ENCODE measurements around the gene PRICKLE4.

- TF ChIP-seq, protein P1, sequence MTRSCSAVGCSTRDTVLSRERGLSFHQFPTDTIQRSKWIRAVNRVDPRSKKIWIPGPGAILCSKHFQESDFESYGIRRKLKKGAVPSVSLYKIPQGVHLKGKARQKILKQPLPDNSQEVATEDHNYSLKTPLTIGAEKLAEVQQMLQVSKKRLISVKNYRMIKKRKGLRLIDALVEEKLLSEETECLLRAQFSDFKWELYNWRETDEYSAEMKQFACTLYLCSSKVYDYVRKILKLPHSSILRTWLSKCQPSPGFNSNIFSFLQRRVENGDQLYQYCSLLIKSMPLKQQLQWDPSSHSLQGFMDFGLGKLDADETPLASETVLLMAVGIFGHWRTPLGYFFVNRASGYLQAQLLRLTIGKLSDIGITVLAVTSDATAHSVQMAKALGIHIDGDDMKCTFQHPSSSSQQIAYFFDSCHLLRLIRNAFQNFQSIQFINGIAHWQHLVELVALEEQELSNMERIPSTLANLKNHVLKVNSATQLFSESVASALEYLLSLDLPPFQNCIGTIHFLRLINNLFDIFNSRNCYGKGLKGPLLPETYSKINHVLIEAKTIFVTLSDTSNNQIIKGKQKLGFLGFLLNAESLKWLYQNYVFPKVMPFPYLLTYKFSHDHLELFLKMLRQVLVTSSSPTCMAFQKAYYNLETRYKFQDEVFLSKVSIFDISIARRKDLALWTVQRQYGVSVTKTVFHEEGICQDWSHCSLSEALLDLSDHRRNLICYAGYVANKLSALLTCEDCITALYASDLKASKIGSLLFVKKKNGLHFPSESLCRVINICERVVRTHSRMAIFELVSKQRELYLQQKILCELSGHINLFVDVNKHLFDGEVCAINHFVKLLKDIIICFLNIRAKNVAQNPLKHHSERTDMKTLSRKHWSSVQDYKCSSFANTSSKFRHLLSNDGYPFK (CRISPR knock-in tag; IDR thresholded peaks at IDR 0.05; ENCODE audit: borderline replicate concordance): no peak
- TF ChIP-seq, protein P2, sequence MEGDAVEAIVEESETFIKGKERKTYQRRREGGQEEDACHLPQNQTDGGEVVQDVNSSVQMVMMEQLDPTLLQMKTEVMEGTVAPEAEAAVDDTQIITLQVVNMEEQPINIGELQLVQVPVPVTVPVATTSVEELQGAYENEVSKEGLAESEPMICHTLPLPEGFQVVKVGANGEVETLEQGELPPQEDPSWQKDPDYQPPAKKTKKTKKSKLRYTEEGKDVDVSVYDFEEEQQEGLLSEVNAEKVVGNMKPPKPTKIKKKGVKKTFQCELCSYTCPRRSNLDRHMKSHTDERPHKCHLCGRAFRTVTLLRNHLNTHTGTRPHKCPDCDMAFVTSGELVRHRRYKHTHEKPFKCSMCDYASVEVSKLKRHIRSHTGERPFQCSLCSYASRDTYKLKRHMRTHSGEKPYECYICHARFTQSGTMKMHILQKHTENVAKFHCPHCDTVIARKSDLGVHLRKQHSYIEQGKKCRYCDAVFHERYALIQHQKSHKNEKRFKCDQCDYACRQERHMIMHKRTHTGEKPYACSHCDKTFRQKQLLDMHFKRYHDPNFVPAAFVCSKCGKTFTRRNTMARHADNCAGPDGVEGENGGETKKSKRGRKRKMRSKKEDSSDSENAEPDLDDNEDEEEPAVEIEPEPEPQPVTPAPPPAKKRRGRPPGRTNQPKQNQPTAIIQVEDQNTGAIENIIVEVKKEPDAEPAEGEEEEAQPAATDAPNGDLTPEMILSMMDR (CRISPR knock-in tag; IDR thresholded peaks at IDR 0.05): no peak
- TF ChIP-seq POLR2A (IDR thresholded peaks at IDR 0.05; ENCODE audit: insufficient read depth in 1 of 2, low read depth in 2 of 2, low read length in 2 of 2) (no peak), ZC3H13 (CRISPR knock-in tag; IDR thresholded peaks at IDR 0.05) (no peak), TAF1 (CRISPR knock-in tag; IDR thresholded peaks at IDR 0.05) (no peak), POLR2AphosphoS5 (IDR thresholded peaks at IDR 0.05; ENCODE audit: low read depth, low read length) (no peak), ZNF747 (CRISPR knock-in tag; IDR thresholded peaks at IDR 0.05; ENCODE audit: borderline replicate concordance) (no peak), MAZ (IDR thresholded peaks at IDR 0.05; ENCODE audit: borderline replicate concordance, low read depth, low read length) (no peak), MAZ (CRISPR knock-in tag; IDR thresholded peaks at IDR 0.05; ENCODE audit: low read depth) (no peak), MTA3 (CRISPR knock-in tag; IDR thresholded peaks at IDR 0.05) (no peak), PBX3 (CRISPR knock-in tag; IDR thresholded peaks at IDR 0.05; ENCODE audit: borderline replicate concordance) (no peak), FOXK1 (CRISPR knock-in tag; IDR thresholded peaks at IDR 0.05; ENCODE audit: borderline replicate concordance, low read depth) (no peak)
Measured at GRCh38 chr6:41779336-41779735, 1.2 kb upstream of the PRICKLE4 start.

Data from HepG2 (cell line).